MV-4-11 (cell line): ENCODE measurements around the gene PTPRN2.
"Not testable (repeated sequence)": the region's sequence is repeated elsewhere in the genome, so short reads cannot be mapped to it uniquely, and the experiment has no call there.

ENCODE experiments used
- DNase-seq: peaks from one replicate; lab custom pipeline; 2025; lab: John Stamatoyannopoulos, UW

PTPRN2 gene

GRCh38 chr7:157862731-157863130 is 724.9 kb downstream of the PTPRN2 start:
- DNase-seq, result no peak

DNA sequence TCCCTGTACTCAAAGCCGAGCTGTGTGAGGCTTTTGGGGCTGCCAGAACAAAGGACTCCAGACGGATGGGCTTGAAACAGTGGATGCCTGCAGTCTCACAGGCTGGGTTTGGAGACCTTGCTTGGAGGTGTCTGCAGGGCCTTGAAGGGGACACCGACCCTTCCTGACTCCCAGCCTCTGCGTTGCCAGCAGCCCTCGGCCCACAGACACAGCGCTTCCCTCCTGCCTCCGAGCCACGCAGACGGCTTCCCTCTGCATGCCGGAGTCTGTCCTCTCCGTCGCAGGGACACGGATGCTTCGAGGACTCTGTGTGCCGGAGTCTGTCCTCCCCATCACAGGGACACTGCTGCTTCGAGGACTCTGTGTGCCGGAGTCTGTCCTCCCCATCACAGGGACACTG is 726.1 kb downstream of the PTPRN2 start:
- no peak for DNase-seq

DNA sequence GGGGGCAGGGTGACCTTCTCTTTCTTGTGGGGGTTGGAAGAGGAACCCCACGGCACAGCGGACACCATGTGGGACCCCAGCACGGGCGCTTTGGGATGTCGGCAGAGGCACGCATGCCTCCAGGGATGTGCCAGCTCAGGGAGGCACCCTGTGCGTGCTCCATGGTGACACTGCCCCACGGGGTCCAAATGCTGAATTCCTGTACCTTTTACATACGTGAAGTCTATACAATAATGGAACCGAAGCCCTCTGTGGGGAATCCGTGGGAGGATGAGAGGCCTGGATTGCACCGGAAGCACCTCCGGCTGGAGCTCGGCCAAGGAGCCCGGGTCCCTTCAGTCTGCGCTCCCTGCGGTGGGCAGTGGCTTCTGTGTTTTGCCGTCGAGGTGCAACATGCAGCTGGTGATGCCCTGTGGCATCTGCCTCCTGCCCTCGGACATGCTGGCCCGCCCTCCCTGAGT is 726.6 kb downstream of the PTPRN2 start:
- no peak for DNase-seq

DNA sequence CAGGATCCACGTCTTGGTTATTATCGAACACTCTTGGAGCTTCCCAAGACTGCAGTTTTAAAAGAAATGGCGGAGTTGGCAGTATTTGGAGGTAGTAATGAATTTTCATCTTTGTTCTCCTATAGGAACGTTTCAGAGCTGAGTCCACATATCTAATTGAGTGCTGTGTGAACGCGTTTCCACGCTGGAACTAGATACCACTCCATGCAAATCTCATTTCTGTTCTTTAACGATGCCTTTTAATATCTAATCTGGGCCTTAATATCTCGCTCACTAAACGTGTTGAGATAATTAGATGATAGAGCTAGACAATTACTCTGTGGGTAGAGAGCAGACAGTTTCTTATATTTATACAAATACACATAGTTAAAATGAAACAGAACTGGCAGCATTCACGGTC is 727.2 kb downstream of the PTPRN2 start:
- DNase-seq, result no peak

DNA sequence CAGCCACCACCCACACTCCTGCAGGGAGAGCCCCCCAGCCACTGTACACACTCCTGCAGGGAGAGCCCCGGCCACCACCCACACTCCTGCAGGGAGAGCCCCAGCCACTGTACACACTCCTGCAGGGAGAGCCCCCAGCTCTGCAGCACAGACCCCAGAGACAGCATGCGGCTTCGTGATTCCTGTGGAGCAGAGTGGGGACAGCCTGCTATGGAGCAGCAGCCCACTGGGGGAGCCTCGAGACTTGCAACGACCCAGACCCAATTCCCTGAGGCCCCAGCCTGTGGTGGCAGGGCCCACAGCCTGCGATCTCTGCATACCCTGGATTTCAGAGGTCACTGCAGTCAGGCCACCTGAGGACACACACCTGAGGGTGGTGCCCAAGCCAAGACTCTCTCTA is 727.7 kb downstream of the PTPRN2 start:
- no peak for DNase-seq

DNA sequence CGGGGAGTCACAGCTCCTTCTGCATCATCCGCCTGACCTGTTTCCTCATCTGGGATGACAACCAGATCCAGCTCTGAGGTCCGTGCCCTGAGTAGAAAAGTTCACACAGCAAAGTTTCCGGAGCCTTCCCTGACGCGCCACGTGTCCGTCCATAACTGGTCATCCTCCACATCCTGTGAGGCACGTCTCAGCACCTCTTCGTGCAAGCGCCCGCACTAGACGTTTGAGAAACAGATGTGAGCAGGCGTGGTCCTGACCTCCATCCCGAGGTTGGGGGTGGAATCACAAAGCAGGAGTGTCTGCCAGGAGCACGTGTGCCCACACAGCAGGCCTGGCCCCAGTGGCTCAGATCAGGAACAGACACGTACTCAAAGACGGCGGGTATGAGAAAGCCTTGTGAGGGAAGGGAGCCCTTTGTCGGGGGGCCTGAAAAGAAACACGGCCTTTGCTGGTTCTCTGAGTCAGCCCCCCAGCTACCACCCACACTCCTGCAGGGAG is 730.0 kb downstream of the PTPRN2 start:
- no peak for DNase-seq

- no peak for DNase-seq
Observed at GRCh38 chr7:157856873-157857577, 730.6 kb downstream of the PTPRN2 start.

DNA sequence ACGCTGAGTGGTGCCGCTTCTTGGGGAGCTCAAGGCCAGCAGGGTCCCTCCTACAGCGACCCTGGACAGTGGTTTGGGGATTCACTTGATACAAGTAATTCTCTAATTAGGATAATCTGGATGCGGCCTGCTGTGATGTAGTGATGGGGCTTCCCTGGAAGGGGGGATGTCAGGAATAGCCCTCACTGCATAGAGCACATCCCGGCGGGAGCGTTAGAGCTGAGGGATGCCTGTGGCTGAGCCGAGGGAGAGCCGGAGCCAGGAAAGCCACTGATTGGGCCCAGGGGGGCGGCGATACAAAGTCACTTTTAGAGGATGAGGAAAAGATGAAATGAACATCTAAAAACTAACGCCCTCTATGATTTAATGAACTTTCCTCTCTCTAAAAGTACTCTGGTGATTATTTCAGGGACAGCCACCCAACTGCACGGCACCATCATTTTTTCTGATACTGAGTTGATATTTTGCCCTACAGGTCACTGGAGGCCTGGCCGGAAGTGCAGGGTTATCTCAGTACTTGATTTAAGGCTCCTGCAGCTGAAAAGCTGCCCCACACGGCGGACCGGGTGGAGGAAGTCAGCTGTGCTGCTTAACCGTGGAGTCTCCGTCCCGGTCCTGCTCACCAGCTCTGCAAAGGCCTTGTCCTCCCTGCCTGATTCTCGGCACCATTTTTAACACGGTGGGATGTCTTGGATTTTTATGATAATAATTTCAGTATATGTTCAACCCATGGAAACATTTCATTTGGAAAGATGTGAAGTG is 732.0 kb downstream of the PTPRN2 start:
- peak; percentile 64 for DNase-seq

GRCh38 chr7:157855016-157855415 is 732.6 kb downstream of the PTPRN2 start:
- DNase-seq, result no peak

DNA sequence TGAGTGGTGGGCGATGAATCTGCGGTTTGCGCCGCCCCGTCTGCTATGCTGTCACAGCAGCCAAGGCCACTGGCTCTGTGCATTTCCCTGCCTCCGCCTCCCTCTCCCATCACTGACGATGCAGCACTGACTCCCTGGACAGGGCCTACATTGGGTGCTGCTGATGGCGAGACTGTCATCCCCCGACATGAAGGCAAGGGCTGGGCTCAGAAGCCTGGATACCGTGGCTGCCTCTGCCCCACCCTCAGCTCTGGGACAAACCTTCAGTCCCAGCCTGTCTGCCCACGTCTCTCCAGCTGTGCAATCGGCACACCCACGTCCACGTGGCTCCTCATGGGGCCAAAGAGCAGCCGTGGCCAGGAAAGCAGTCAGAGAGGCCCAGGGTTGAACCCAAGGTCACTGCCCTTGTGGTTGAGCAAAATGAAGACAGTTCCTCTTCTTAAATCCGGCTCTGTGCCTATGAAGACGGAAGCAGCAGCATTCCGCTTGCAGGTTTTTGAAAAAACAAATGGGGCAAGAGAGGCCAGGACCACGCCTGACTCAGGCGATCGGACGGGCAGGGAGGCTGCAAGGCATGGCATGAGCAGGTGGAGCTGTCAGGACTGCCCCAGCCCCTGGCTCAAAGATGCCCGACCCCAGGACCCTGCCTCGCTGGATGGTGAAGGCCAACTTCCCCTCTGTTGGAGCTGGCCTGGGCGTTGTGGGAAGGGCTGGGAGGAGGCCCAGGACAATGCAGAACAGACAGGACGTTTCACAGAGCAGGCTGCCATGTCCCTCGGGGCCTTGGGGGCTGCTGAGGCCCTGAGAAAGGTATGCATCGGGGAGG is 733.3 kb downstream of the PTPRN2 start:
- peak; percentile 98 for DNase-seq

GRCh38 chr7:157853789-157854065 is 733.9 kb downstream of the PTPRN2 start:
- DNase-seq, result no peak

GRCh38 chr7:157853076-157853788 is 734.4 kb downstream of the PTPRN2 start:
- no peak for DNase-seq

DNA sequence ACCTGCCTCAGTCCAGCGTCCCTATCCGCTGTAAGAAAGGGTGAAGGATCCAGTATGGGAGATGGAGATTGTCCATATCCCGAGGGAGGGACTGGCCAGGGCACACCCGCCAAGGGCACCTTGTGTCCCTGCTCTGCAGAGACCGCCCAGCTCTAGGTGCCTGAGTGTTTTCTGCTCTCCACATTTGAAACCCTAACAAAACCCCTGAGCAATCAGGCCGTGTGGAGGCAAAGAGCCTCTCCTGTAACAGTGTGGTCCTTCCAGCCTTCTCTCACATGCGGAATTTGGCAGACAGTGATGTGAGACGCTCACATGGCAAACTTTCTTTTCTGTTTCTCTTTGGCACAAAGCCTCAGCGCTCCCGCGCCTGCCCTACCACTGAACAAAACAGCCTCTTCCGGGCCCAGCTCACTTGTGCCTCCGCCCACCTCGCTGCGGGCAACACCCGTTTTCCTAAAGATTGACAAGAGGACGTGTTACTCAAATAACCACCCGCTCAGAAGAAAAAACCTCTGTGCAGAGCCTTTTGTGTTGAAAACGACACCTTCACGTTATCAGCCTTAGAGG is 736.0 kb downstream of the PTPRN2 start:
- DNase-seq, result peak; percentile 89

GRCh38 chr7:157850481-157851444 is 736.9 kb downstream of the PTPRN2 start:
- no peak for DNase-seq

DNA sequence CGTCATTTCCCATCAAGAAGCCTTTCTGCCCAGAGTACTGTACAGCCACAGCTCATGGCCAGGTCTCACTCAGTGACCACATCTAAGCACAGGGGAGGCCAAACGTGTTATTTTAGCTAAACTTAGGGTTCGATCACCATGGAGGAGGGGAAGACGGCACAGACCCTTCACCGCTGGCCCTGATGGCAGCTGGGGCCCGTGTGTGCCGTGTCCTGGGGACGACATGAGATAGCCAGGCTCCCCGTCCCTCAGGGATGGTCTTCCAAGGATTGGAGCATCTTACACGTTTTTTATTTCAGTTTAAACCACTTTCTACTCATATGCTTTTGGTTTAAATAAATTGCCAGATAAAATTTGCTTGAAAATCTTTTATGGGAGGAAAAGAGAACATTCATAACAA is 737.9 kb downstream of the PTPRN2 start:
- DNase-seq, result no peak

DNA sequence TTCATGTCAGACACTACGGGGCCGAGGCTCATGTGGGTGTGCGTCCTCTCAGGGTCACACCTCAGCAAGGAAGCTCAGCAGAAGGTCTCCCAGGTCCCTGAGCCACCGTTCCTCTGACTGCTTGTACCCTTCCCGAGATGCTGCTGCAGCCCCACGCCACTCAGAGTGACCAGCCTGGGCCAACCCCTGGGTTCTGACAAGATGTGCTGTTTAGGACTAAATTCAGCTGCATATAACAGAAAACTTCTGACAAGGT is 738.4 kb downstream of the PTPRN2 start:
- DNase-seq, result no peak

DNA sequence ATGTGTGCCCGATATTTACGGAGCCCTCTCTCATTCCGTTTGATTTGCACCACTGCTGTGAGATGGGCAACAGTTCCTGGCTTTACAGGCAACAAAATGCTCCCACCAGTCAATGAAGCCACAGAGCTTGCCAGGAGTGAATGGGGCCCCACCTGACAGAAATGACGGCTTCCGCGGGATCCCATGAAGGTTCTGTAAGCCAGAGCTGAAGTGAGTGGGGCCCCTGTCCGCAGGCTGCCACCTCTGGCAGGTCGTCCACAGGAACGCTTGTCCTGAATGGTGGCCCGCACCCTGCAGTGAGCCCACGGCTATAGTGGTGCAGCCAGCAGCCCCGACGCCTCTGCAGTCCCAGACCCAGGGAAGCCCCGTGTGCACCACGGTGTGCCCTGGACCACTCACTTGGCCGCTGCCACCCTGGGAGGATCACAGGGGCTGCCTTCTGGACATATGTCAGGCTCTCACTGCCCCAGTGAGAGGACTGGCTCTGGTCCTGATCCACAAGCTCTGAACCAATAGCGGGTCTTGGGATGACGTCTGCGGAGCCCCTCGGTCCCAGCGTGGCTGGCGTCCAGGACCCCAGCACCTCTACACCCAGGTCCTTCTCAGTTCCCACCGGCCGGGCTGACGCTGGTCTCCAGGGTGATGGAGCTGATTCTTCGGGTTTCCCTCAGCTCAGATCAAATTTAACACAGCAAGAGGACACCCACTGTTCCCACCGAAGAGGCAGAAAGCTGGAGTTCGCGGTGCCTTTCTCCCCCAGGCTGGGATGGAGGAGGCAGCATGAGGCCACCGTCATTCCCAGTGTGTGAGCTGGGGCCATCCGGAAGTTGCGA is 738.9 kb downstream of the PTPRN2 start:
- DNase-seq, result no peak

DNA sequence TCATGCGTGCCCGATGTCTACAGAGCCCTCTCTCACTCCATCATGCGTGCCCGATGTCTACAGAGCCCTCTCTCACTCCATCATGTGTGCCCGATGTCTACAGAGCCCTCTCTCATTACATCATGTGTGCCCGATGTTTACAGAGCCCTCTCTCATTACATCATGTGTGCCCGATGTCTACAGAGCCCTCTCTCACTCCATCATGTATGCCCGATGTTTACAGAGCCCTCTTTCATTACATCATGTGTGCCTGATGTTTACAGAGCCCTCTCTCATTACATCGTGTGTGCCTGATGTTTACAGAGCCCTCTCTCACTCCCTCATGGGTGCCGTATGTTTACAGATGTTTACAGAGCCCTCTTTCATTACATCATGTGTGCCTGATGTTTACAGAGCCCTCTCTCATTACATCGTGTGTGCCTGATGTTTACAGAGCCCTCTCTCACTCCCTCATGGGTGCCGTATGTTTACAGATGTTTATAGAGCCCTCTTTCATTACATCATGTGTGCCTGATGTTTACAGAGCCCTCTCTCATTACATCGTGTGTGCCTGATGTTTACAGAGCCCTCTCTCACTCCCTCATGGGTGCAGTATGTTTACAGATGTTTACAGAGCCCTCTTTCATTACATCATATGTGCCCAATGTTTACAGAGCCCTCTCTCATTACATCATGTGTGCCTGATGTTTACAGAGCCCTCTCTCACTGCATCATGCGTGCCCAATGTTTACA is 739.7 kb downstream of the PTPRN2 start:
- DNase-seq, result not testable (repeated sequence)

DNA sequence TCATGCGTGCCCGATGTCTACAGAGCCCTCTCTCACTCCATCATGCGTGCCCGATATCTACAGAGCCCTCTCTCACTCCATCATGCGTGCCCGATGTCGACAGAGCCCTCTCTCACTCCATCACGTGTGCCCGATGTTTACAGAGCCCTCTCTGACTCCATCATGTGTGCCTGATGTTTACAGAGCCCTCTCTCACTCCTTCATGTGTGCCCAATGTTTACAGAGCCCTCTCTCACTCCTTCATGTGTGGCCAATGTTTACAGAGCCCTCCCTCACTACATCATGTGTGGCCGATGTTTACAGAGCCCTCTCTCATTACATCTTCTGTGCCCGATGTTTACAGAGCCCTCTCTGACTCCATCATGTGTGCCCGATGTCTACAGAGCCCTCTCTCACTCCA is 740.9 kb downstream of the PTPRN2 start:
- DNase-seq, result not testable (repeated sequence)
